H1 (cell line): ENCODE data around the gene RNU7-1. TPM values are rescaled to one million over a fixed set of nuclear protein-coding genes. Genes with fewer than 3 reads are reported as not detected.

ENCODE experiments used
- ASH2L ChIP-seq: fragments of 200-600, 300-600 bp; sonication (generic); IDR thresholded peaks from one replicate; pipeline ENCODE4 v1.7.1; 2017; ENCODE audit warnings: low read length
- CHD7 ChIP-seq: fragments of 300-600 bp; sonication (generic); IDR thresholded peaks from 2 replicates; pipeline ENCODE4 v1.7.1; 2012; ENCODE audit warnings: low read length, moderate library complexity, mild to moderate bottlenecking, inconsistent platforms; ENCODE audit not compliant: insufficient replicate concordance
- GTF2F1 ChIP-seq: IDR thresholded peaks from 2 replicates; pipeline ENCODE4 v1.6.1; 2012; ENCODE audit warnings: low read depth, low read length, improper control_type of control experiment, borderline replicate concordance
- MAFK ChIP-seq: IDR thresholded peaks from 2 replicates; pipeline ENCODE4 v1.6.1; 2012; ENCODE audit warnings: low read depth, mild to moderate bottlenecking, improper control_type of control experiment, low read length
- MAX ChIP-seq: IDR thresholded peaks from 2 replicates; pipeline ENCODE4 v1.6.1; 2012; ENCODE audit warnings: inconsistent platforms
- NANOG ChIP-seq: IDR thresholded peaks from 2 replicates; pipeline ENCODE4 v1.6.1; 2011; ENCODE audit warnings: low read length, low read depth, mild to moderate bottlenecking, inconsistent platforms; ENCODE audit not compliant: insufficient read depth, poor library complexity, severe bottlenecking
- PHF8 ChIP-seq: fragments of 200-600 bp; sonication (generic); conservative IDR thresholded peaks from 2 replicates; pipeline ENCODE4 v1.7.1; 2012; ENCODE audit warnings: low read depth, mild to moderate bottlenecking, inconsistent platforms, low read length, moderate library complexity
- SUZ12 ChIP-seq: fragments of 200-600 bp; sonication (generic); IDR thresholded peaks from 2 replicates; pipeline ENCODE4 v1.6.1; 2012; ENCODE audit warnings: mild to moderate bottlenecking, inconsistent platforms, low read length, moderate library complexity, mixed read lengths
- TEAD4 ChIP-seq: IDR thresholded peaks from 2 replicates; pipeline ENCODE4 v1.6.1; 2012; ENCODE audit warnings: low read depth, low read length, inconsistent platforms, mixed read lengths
- polyA plus RNA-seq, 7 experiments: library from polyadenylated mRNA; depleted of rRNA in 3 of 7; stranded (reverse) in 5 of 7; unstranded in 2 of 7; fragments of >200 nt in 5 of 7; fragments of 200-250 nt in 2 of 7; gene quantifications; 1 replicate in 5 of 7; 2 replicates in 1 of 7; 4 replicates in 1 of 7; pipeline versions ENCODE4 v1.2.1 to v1.2.3, GENCODE V29; 2011 to 2013; ENCODE audit warnings: missing spikeins in 2 of 7, mixed read lengths in 2 of 7
- total RNA-seq: library from RNA; stranded (reverse); fragmentation: NEBNext Ultra II Directional; extraction: Animal tissue kit (Norgen Biotek cat#: 25700); gene quantifications from 2 replicates; pipeline ENCODE4 v1.2.1, GENCODE V29; 2021

The RNU7-1 gene
- total and polyA plus RNA-seq, 2 of the 8 experiments (the other 6 are each of a cell fraction or from before 2014, with no cell fraction given): not detected

GRCh38 chr12:6904280-6905276 is 39.0 kb upstream of the RNU7-1 start, which contains the start of gene LRRC23 (continued):
- TF ChIP-seq CHD7 (no peak), MAFK (no peak), SUZ12 (no peak), GTF2F1 (no peak), MAX (no peak), NANOG (no peak), ASH2L (no peak), TEAD4 (no peak), PHF8 (0 out of 2 replicates have a peak, but pooled peaks have one; percentile 33)
